HCT116 (cell line): Measurements from ENCODE around the gene FAAP100.

ENCODE experiments used
- CEBPB ChIP-seq: IDR thresholded peaks from 2 replicates; pipeline ENCODE4 v1.6.1; 2012; ENCODE audit warnings: low read depth
- ELF1 ChIP-seq: IDR thresholded peaks from 2 replicates; pipeline ENCODE4 v1.6.1; 2012; ENCODE audit warnings: low read depth, borderline replicate concordance
- EZH2 ChIP-seq: fragments of 200-600 bp; sonication (generic); IDR thresholded peaks from 2 replicates; pipeline ENCODE4 v1.6.1; 2017; ENCODE audit warnings: antibody characterized with exemption, mixed run types
- JUND ChIP-seq: IDR thresholded peaks from 2 replicates; pipeline ENCODE4 v1.6.1; 2012
- POLR2A ChIP-seq: IDR thresholded peaks from 2 replicates; pipeline ENCODE4 v1.7.0; 2011; ENCODE audit warnings: borderline replicate concordance; ENCODE audit not compliant: insufficient read depth, insufficient read length; ENCODE audit errors: extremely low read depth
- POLR2AphosphoS5 ChIP-seq: IDR thresholded peaks from 2 replicates; pipeline ENCODE4 v1.6.1; 2011; ENCODE audit warnings: mild to moderate bottlenecking, low read depth, low read length, moderate library complexity
- RAD21 ChIP-seq: IDR thresholded peaks from 2 replicates; pipeline ENCODE4 v1.6.1; 2012; ENCODE audit warnings: low read depth, mild to moderate bottlenecking
- SRF ChIP-seq: IDR thresholded peaks from 2 replicates; pipeline ENCODE4 v1.6.1; 2012; ENCODE audit warnings: low read depth
- TCF7L2 ChIP-seq: IDR thresholded peaks from 2 replicates; pipeline ENCODE4 v1.7.0; 2011; ENCODE audit warnings: borderline replicate concordance, inconsistent platforms; ENCODE audit not compliant: insufficient read depth, insufficient read length; ENCODE audit errors: extremely low read depth
- ZNF274 ChIP-seq: fragments of 200-500 bp; sonication (Bioruptor generic); IDR thresholded peaks from 2 replicates; pipeline ENCODE4 v1.6.1; 2014; ENCODE audit warnings: mild to moderate bottlenecking, low read depth, low read length, inconsistent platforms
- TF ChIP-seq, protein P1 (sequence below), 3 experiments: fragments of 200-600 bp in 1 of 3; sonication (generic) in 1 of 3; IDR thresholded peaks in 2 of 3; conservative IDR thresholded peaks in 1 of 3; 2 replicates each; pipeline ENCODE4 v1.5.1; 2012 to 2017; ENCODE audit warnings: low read depth in 2 of 3, low read length in 2 of 3, antibody characterized with exemption in 1 of 3, borderline replicate concordance in 1 of 3, control low read depth in 1 of 3, mild to moderate bottlenecking in 1 of 3, mixed read lengths in 1 of 3, mixed run types in 1 of 3, moderate library complexity in 1 of 3; ENCODE audit not compliant: insufficient read depth in 1 of 3
- TF ChIP-seq, protein P2 (sequence below): IDR thresholded peaks from 2 replicates; pipeline ENCODE4 v1.6.1; 2012

DNA sequence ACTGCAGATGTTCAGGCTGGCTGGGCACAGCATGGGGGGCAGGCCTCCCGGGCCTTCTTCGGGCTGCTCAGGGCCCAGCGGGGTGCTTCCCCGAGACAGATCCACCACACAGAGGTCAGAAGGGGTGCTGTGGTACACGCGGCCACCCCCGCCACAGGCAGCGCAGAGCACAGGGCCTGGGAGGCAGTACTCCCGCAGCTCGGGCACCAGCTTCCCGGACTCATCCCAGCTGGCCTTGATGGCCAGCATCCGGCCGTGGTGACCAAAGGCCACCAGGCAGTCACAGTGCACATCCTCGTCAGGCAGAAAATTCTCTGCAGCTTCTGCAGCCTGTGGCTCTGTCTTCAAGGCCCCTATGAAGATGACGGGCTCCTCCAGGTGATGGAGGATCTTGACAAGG, 1.9 kb downstream of the FAAP100 start:
- TF ChIP-seq, protein P1, sequence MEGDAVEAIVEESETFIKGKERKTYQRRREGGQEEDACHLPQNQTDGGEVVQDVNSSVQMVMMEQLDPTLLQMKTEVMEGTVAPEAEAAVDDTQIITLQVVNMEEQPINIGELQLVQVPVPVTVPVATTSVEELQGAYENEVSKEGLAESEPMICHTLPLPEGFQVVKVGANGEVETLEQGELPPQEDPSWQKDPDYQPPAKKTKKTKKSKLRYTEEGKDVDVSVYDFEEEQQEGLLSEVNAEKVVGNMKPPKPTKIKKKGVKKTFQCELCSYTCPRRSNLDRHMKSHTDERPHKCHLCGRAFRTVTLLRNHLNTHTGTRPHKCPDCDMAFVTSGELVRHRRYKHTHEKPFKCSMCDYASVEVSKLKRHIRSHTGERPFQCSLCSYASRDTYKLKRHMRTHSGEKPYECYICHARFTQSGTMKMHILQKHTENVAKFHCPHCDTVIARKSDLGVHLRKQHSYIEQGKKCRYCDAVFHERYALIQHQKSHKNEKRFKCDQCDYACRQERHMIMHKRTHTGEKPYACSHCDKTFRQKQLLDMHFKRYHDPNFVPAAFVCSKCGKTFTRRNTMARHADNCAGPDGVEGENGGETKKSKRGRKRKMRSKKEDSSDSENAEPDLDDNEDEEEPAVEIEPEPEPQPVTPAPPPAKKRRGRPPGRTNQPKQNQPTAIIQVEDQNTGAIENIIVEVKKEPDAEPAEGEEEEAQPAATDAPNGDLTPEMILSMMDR (IDR thresholded peaks at IDR 0.05 in 2 of 3, conservative IDR thresholded peaks at IDR 0.05 in 1 of 3; ENCODE audit: borderline replicate concordance in 1 of 3, insufficient read depth in 1 of 3, low read depth in 2 of 3, low read length in 2 of 3) = no peak
- no peak for TF ChIP-seq POLR2A
- no peak for TF ChIP-seq RAD21
- no peak for TF ChIP-seq ZNF274
- TF ChIP-seq JUND = no peak
- no peak for TF ChIP-seq ELF1
- no peak for TF ChIP-seq CEBPB
- no peak for TF ChIP-seq TCF7L2
- no peak for TF ChIP-seq POLR2AphosphoS5
- TF ChIP-seq, protein P2, sequence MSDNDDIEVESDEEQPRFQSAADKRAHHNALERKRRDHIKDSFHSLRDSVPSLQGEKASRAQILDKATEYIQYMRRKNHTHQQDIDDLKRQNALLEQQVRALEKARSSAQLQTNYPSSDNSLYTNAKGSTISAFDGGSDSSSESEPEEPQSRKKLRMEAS = no peak
- no peak for TF ChIP-seq EZH2
- TF ChIP-seq SRF = no peak
